Measurements from ENCODE around the gene MASP2.

Gene MASP2

GRCh38 chr1:11046270-11046566 is 821 bp downstream of the MASP2 start:
- no peak overlapping the region for H3K4me3 ChIP-seq (ENCODE audit: low read depth, low read length)
- TF ChIP-seq POLR2A (IDR thresholded peaks at IDR 0.05; ENCODE audit: extremely low read depth, insufficient read length), result no peak
- no peak for TF ChIP-seq MYC (IDR thresholded peaks at IDR 0.05; ENCODE audit: low read depth, low read length)
- TF ChIP-seq MAX (IDR thresholded peaks at IDR 0.05; ENCODE audit: low read depth, low read length), result no peak
- no peak for TF ChIP-seq CTCF (IDR thresholded peaks at IDR 0.05; ENCODE audit: low read depth, low read length)
- DNase-seq (ENCODE audit: low read depth), result no peak

- no peak overlapping the region for H3K4me3 ChIP-seq (ENCODE audit: low read depth, low read length)
- no peak for TF ChIP-seq MAX (IDR thresholded peaks at IDR 0.05; ENCODE audit: low read depth, low read length)
- TF ChIP-seq POLR2A (IDR thresholded peaks at IDR 0.05; ENCODE audit: extremely low read depth, insufficient read length), result no peak
- TF ChIP-seq MYC (IDR thresholded peaks at IDR 0.05; ENCODE audit: low read depth, low read length), result no peak
- TF ChIP-seq CTCF (IDR thresholded peaks at IDR 0.05; ENCODE audit: low read depth, low read length), result no peak
- DNase-seq (ENCODE audit: low read depth), result no peak
Observed at GRCh38 chr1:11045428-11046269, 1.4 kb downstream of the MASP2 start.

- TF ChIP-seq POLR2A (IDR thresholded peaks at IDR 0.05; ENCODE audit: extremely low read depth, insufficient read length), result no peak
- TF ChIP-seq MYC (IDR thresholded peaks at IDR 0.05; ENCODE audit: low read depth, low read length), result no peak
- no peak for TF ChIP-seq MAX (IDR thresholded peaks at IDR 0.05; ENCODE audit: low read depth, low read length)
- TF ChIP-seq CTCF (IDR thresholded peaks at IDR 0.05; ENCODE audit: low read depth, low read length), result no peak
- H3K4me3 ChIP-seq (ENCODE audit: low read depth, low read length), result no peak overlapping the region
- DNase-seq (ENCODE audit: low read depth), result no peak
Observed at GRCh38 chr1:11044849-11045427, 2.1 kb downstream of the MASP2 start.

- TF ChIP-seq CTCF (IDR thresholded peaks at IDR 0.05; ENCODE audit: low read depth, low read length), result no peak
- TF ChIP-seq MAX (IDR thresholded peaks at IDR 0.05; ENCODE audit: low read depth, low read length), result no peak
- no peak for TF ChIP-seq MYC (IDR thresholded peaks at IDR 0.05; ENCODE audit: low read depth, low read length)
- TF ChIP-seq POLR2A (IDR thresholded peaks at IDR 0.05; ENCODE audit: extremely low read depth, insufficient read length), result no peak
- no peak for DNase-seq (ENCODE audit: low read depth)
- no peak overlapping the region for H3K4me3 ChIP-seq (ENCODE audit: low read depth, low read length)
Observed at GRCh38 chr1:11044086-11044848, 2.8 kb downstream of the MASP2 start.

GRCh38 chr1:11042995-11043874 is 3.8 kb downstream of the MASP2 start:
- TF ChIP-seq MAX (IDR thresholded peaks at IDR 0.05; ENCODE audit: low read depth, low read length), result no peak
- no peak for TF ChIP-seq MYC (IDR thresholded peaks at IDR 0.05; ENCODE audit: low read depth, low read length)
- TF ChIP-seq CTCF (IDR thresholded peaks at IDR 0.05; ENCODE audit: low read depth, low read length), result no peak
- TF ChIP-seq POLR2A (IDR thresholded peaks at IDR 0.05; ENCODE audit: extremely low read depth, insufficient read length), result no peak

More at GRCh38 chr1:11042995-11043874, 3.8 kb downstream of the MASP2 start:
- DNase-seq (ENCODE audit: low read depth), result no peak
- H3K4me3 ChIP-seq (ENCODE audit: low read depth, low read length), result no peak overlapping the region
